Panc1 (cell line): ENCODE data around the gene IL1RAP.

ENCODE experiments used
- POLR2AphosphoS5 ChIP-seq: IDR thresholded peaks from 2 replicates; pipeline ENCODE4 v1.6.1; 2012; ENCODE audit warnings: mild to moderate bottlenecking, low read depth, low read length, moderate library complexity
- TF ChIP-seq, protein P1 (sequence below): fragments of 450-650 bp; IDR thresholded peaks from 2 replicates; pipeline ENCODE4 v1.5.1; 2017; ENCODE audit warnings: mild to moderate bottlenecking
- TF ChIP-seq, protein P2 (sequence below), 2 experiments: IDR thresholded peaks; 2 replicates each; pipeline ENCODE4 v1.6.1; 2011 to 2012; ENCODE audit warnings: low read depth in 2 of 2, control low read depth in 1 of 2, low read length in 1 of 2, mild to moderate bottlenecking in 1 of 2, moderate library complexity in 1 of 2; ENCODE audit not compliant: insufficient read depth in 1 of 2

DNA sequence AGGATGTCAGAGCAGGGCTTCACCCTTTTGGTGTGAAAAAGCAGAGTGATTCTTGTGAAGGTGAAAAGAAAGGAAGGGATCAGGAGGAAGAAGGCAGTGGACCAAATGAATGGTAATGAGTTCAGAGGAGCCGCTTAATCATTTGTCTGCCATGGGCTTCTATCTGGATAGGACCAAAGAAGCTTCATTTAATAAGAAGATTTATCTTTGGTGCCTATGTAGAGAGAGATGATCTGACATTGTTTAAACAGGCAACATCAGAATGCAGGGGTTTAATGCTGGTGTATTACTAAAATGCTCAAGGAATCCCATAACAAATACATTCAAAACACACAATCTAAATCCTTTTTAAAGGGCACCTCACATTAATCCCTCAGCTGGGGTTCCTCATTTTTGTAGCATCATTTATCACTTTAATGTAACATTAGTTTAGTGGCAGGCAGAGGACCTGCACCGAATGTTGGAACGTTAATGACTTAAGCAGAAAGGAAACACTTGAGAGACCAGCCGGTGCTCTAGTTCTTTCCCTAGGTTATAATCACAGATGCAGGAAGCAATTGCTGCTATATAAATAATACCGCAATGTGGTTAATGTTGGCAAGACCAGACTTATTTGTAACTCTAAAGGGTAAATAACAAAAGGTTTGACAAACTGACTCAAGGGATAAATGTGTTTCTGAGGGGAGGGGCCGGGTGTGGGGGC, 27.9 kb upstream of the IL1RAP start:
- TF ChIP-seq, protein P1, sequence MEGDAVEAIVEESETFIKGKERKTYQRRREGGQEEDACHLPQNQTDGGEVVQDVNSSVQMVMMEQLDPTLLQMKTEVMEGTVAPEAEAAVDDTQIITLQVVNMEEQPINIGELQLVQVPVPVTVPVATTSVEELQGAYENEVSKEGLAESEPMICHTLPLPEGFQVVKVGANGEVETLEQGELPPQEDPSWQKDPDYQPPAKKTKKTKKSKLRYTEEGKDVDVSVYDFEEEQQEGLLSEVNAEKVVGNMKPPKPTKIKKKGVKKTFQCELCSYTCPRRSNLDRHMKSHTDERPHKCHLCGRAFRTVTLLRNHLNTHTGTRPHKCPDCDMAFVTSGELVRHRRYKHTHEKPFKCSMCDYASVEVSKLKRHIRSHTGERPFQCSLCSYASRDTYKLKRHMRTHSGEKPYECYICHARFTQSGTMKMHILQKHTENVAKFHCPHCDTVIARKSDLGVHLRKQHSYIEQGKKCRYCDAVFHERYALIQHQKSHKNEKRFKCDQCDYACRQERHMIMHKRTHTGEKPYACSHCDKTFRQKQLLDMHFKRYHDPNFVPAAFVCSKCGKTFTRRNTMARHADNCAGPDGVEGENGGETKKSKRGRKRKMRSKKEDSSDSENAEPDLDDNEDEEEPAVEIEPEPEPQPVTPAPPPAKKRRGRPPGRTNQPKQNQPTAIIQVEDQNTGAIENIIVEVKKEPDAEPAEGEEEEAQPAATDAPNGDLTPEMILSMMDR: no peak
- TF ChIP-seq, protein P2, sequence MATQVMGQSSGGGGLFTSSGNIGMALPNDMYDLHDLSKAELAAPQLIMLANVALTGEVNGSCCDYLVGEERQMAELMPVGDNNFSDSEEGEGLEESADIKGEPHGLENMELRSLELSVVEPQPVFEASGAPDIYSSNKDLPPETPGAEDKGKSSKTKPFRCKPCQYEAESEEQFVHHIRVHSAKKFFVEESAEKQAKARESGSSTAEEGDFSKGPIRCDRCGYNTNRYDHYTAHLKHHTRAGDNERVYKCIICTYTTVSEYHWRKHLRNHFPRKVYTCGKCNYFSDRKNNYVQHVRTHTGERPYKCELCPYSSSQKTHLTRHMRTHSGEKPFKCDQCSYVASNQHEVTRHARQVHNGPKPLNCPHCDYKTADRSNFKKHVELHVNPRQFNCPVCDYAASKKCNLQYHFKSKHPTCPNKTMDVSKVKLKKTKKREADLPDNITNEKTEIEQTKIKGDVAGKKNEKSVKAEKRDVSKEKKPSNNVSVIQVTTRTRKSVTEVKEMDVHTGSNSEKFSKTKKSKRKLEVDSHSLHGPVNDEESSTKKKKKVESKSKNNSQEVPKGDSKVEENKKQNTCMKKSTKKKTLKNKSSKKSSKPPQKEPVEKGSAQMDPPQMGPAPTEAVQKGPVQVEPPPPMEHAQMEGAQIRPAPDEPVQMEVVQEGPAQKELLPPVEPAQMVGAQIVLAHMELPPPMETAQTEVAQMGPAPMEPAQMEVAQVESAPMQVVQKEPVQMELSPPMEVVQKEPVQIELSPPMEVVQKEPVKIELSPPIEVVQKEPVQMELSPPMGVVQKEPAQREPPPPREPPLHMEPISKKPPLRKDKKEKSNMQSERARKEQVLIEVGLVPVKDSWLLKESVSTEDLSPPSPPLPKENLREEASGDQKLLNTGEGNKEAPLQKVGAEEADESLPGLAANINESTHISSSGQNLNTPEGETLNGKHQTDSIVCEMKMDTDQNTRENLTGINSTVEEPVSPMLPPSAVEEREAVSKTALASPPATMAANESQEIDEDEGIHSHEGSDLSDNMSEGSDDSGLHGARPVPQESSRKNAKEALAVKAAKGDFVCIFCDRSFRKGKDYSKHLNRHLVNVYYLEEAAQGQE (IDR thresholded peaks at IDR 0.05; ENCODE audit: insufficient read depth in 1 of 2, low read depth in 2 of 2, low read length in 1 of 2): no peak
- no peak for TF ChIP-seq POLR2AphosphoS5
